Glomerular visceral epithelial cell (primary cell): ENCODE results near the gene SLC3A2.

Experiments
- DNase-seq: peaks from one replicate; pipeline ENCODE4 v3.0.0-alpha.2; 2016; ENCODE audit errors: extremely low spot score

Gene SLC3A2

GRCh38 chr11:62880231-62880802 is 379 bp upstream of the SLC3A2 start:
- peak; percentile 37 for DNase-seq

- DNase-seq = peak; percentile 95
These were observed 1.1 kb downstream of the SLC3A2 start for GRCh38 chr11:62881579-62882430.

- no peak for DNase-seq
These were observed 1.7 kb downstream of the SLC3A2 start for GRCh38 chr11:62882431-62882749.

- DNase-seq = no peak
These were observed 2.2 kb downstream of the SLC3A2 start for GRCh38 chr11:62882788-62883501.

GRCh38 chr11:62883673-62884072 is 3.0 kb downstream of the SLC3A2 start:
- DNase-seq = no peak

GRCh38 chr11:62885137-62885750 is 4.5 kb downstream of the SLC3A2 start:
- no peak for DNase-seq

GRCh38 chr11:62888406-62888805 is 7.7 kb downstream of the SLC3A2 start:
- no peak for DNase-seq

- no peak for DNase-seq
These were observed 8.4 kb downstream of the SLC3A2 start for GRCh38 chr11:62889126-62889483.

- peak; percentile 47 for DNase-seq
These were observed 9.1 kb downstream of the SLC3A2 start for GRCh38 chr11:62889484-62890437.

GRCh38 chr11:62892077-62892922 is 11.6 kb downstream of the SLC3A2 start:
- no peak for DNase-seq

- no peak for DNase-seq
These were observed 14.8 kb downstream of the SLC3A2 start for GRCh38 chr11:62895501-62895900.

- DNase-seq = no peak
These were observed 15.4 kb downstream of the SLC3A2 start for GRCh38 chr11:62896049-62896448.

- DNase-seq = no peak
These were observed 16.6 kb downstream of the SLC3A2 start for GRCh38 chr11:62897311-62897710.

- DNase-seq = no peak
These were observed 17.3 kb downstream of the SLC3A2 start for GRCh38 chr11:62898027-62898426.

- DNase-seq = no peak
These were observed 22.2 kb downstream of the SLC3A2 start for GRCh38 chr11:62902932-62903331.

GRCh38 chr11:62905296-62905695 is 24.6 kb downstream of the SLC3A2 start:
- no peak for DNase-seq

- peak; percentile 77 for DNase-seq
These were observed 25.3 kb downstream of the SLC3A2 start for GRCh38 chr11:62905927-62906531.

- no peak for DNase-seq
These were observed 27.9 kb downstream of the SLC3A2 start for GRCh38 chr11:62908468-62909072.

GRCh38 chr11:62909107-62909894 is 28.6 kb downstream of the SLC3A2 start:
- peak; percentile 70 for DNase-seq
